ENCODE results near the gene TUBGCP3. TPM values are rescaled to one million over a fixed set of nuclear protein-coding genes. Genes with fewer than 3 reads are reported as not detected.

Gene TUBGCP3
- total and polyA plus RNA-seq, 10 donors = 9.1 to 69.8 (median 48.7) TPM

DNA sequence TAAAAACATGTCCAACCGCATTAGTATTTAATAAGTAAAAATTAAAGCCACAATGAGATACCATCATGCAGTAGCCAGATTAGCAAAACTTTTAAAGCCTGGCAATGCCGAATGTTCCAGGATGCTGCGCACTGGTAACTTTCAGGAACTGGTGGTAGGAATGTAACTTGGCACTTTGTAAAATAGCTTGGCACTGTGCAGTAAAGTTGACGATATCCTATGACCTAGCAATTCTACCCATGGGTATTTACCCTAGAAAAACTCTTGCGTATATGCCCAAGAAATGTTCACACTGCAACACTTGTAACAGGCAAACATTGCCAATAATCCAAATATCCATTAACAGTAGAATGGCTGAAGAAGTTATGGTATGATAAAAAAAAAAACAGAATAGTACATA lies 114.1 kb downstream of the TUBGCP3 start:
- no peak overlapping the region for H3K27ac ChIP-seq
- no peak for TF ChIP-seq POLR2A (IDR thresholded peaks at IDR 0.05)
- H3K4me3 ChIP-seq = no peak overlapping the region
- H3K4me1 ChIP-seq = no peaks in the 10 kb centered on the region
- no peaks in the 10 kb centered on the region for H3K27me3 ChIP-seq (replicated peaks in 1 of 7)
- peaks cover 0 to 14% (median 2%) of the 10 kb centered on the region in 8 donors for H3K9me3 ChIP-seq
- 95 to 97% (median 96%) methylated on average over 5 of the region's 5 CpGs for WGBS, 5 donors
- H3K36me3 ChIP-seq = no peaks in the 10 kb centered on the region
- no peak for DNase-seq
- intact Hi-C loops (cut with DNase I; ENCODE audit: low total_unique reads) = no loop called here

- intact Hi-C loops (cut with DNase I; ENCODE audit: low total_unique reads) = no loop called here
- Histone ChIP-seq H3K36me3 (no peaks in the 10 kb centered on the region), H3K9me3 (peaks cover 0 to 14% (median 2%) of the 10 kb centered on the region in 8 donors), H3K4me1 (no peaks in the 10 kb centered on the region), H3K27ac (no peak overlapping the region), H3K27me3 (replicated peaks in 1 of 7) (no peaks in the 10 kb centered on the region), H3K4me3 (no peak overlapping the region)
- 74 to 84% (median 82%) methylated on average over 10 to 14 of the region's 14 CpGs for WGBS, 5 donors
- peak; percentile 54 for DNase-seq
- TF ChIP-seq, protein P1, sequence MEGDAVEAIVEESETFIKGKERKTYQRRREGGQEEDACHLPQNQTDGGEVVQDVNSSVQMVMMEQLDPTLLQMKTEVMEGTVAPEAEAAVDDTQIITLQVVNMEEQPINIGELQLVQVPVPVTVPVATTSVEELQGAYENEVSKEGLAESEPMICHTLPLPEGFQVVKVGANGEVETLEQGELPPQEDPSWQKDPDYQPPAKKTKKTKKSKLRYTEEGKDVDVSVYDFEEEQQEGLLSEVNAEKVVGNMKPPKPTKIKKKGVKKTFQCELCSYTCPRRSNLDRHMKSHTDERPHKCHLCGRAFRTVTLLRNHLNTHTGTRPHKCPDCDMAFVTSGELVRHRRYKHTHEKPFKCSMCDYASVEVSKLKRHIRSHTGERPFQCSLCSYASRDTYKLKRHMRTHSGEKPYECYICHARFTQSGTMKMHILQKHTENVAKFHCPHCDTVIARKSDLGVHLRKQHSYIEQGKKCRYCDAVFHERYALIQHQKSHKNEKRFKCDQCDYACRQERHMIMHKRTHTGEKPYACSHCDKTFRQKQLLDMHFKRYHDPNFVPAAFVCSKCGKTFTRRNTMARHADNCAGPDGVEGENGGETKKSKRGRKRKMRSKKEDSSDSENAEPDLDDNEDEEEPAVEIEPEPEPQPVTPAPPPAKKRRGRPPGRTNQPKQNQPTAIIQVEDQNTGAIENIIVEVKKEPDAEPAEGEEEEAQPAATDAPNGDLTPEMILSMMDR (IDR thresholded peaks at IDR 0.05 in 8 of 11, conservative IDR thresholded peaks at IDR 0.05 in 3 of 11) = no peak
- TF ChIP-seq POLR2AphosphoS5 (IDR thresholded peaks at IDR 0.05) = no peak
- TF ChIP-seq POLR2A (IDR thresholded peaks at IDR 0.05) = no peak
These were observed 118.7 kb downstream of the TUBGCP3 start for GRCh38 chr13:112469071-112469745.

DNA sequence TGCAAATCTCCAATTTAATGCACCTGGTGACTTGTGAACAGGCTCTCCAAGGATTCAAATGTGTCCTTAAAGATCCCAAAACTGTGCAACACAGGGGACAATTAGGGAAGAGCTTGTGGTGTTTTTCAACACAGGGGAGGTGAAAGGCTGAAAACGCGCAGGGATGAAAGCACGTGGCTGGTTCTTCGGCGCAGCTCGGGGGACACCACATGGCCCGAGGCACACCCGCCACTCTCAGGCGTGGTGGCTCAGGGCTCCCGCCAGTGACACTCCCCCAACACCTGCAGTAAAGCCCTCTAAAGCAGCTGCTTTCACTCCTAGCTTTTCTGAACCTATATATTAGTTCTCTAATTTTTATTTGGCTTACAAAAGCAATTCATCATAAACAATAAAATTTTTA lies 119.9 kb downstream of the TUBGCP3 start:
- Histone ChIP-seq H3K4me3 (no peak overlapping the region), H3K4me1 (no peaks in the 10 kb centered on the region), H3K27ac (no peak overlapping the region), H3K36me3 (no peaks in the 10 kb centered on the region), H3K9me3 (peaks cover 0 to 14% (median 2%) of the 10 kb centered on the region in 8 donors), H3K27me3 (replicated peaks in 1 of 7) (no peaks in the 10 kb centered on the region)
- 86 to 96% (median 89%) methylated on average over 8 to 10 of the region's 10 CpGs for WGBS, 5 donors
- intact Hi-C loops (cut with DNase I; ENCODE audit: low total_unique reads) = no loop called here
- TF ChIP-seq POLR2AphosphoS5 (IDR thresholded peaks at IDR 0.05) (no peak), POLR2A (IDR thresholded peaks at IDR 0.05) (no peak)
- TF ChIP-seq, protein P1 (IDR thresholded peaks at IDR 0.05 in 8 of 11, conservative IDR thresholded peaks at IDR 0.05 in 3 of 11) = no peak
- DNase-seq = peak; percentile 51

GRCh38 chr13:112467236-112467635 lies 120.7 kb downstream of the TUBGCP3 start:
- Histone ChIP-seq H3K4me1 (no peaks in the 10 kb centered on the region), H3K36me3 (no peaks in the 10 kb centered on the region), H3K27me3 (replicated peaks in 1 of 7) (no peaks in the 10 kb centered on the region), H3K27ac (no peak overlapping the region), H3K9me3 (peaks cover 0 to 16% (median 5%) of the 10 kb centered on the region in 8 donors), H3K4me3 (no peak overlapping the region)
- no peak for TF ChIP-seq POLR2AphosphoS5 (IDR thresholded peaks at IDR 0.05)
- TF ChIP-seq, protein P1 (IDR thresholded peaks at IDR 0.05 in 8 of 11, conservative IDR thresholded peaks at IDR 0.05 in 3 of 11) = no peak
- no peak for TF ChIP-seq POLR2A (IDR thresholded peaks at IDR 0.05)
- peak; percentile 58 for DNase-seq
- intact Hi-C loops (cut with DNase I; ENCODE audit: low total_unique reads) = no loop called here
- 79 to 92% (median 86%) methylated on average over 12 to 19 of the region's 19 CpGs for WGBS, 5 donors

Measured in spleen (tissue), 11 donors.